ENCODE measurements around the gene COL23A1.

DNA sequence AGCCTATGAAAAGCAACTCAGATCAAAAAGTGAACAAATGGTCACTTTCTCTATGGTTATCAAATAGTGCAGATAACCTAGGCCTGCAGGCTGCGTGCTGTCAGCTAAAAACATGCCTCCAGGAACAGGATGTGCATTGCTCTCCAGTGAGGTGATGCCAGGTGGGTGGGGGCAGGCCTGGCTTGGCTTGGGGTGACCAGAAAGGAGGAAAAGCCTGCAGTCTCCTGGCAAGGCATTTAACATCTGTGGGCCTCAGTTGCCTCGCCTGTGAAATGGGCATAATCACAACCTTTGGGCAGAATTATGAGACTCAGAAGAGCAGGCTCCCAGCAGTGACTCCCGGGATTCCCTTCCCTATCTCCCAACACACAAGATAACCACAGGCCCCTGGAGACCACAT is 135.9 kb downstream of the COL23A1 start:
- TF ChIP-seq EZH2 (IDR thresholded peaks at IDR 0.05; ENCODE audit: low read depth, unreplicated experiment) (no peak), CTCF (conservative IDR thresholded peaks at IDR 0.05; ENCODE audit: low read depth in 2 of 2) (no peak), REST (IDR thresholded peaks at IDR 0.05; ENCODE audit: unreplicated experiment) (no peak), CREB1 (CRISPR knock-in tag; IDR thresholded peaks at IDR 0.05; ENCODE audit: low read depth) (no peak), POLR2AphosphoS5 (IDR thresholded peaks at IDR 0.05; ENCODE audit: low read depth) (no peak), EZH2phosphoT487 (IDR thresholded peaks at IDR 0.05; ENCODE audit: unreplicated experiment) (no peak)

Measured in GM23338 (cell line).